AG04450 (cell line): ENCODE measurements around the gene NOL4L. TPM values are rescaled to one million over a fixed set of nuclear protein-coding genes. Genes with fewer than 3 reads are reported as not detected.

Experiments used
- CTCF ChIA-PET: fragments of 300-600, 350-600 bp; formaldehyde crosslinking; extraction: SDS; loops from one replicate; lab custom pipeline; 2022; ENCODE audit warnings: antibody characterized with exemption, inconsistent platforms; lab: Charles Lee
- POLR2A ChIA-PET: fragments of 350-600 bp; formaldehyde crosslinking; extraction: SDS; loops from one replicate; lab custom pipeline; 2021; ENCODE audit warnings: antibody characterized with exemption, inconsistent platforms; lab: Yijun Ruan, JAX
- DNase-seq: peaks from one replicate; pipeline ENCODE4 v3.0.0-alpha.2; 2011; ENCODE audit warnings: low read depth, low spot score
- H3K27ac ChIP-seq: one replicate; pipeline ENCODE4 v1.5.1; 2012; ENCODE audit warnings: low read depth, low read length, control low read depth
- H3K27me3 ChIP-seq: one replicate; pipeline ENCODE4 v1.6.0; 2012; ENCODE audit warnings: low read length; ENCODE audit not compliant: control insufficient read depth, insufficient read depth
- H3K4me3 ChIP-seq: 2 replicates; pipeline ENCODE4 v1.5.1; 2011; ENCODE audit warnings: mild to moderate bottlenecking, low read depth, low read length, control low read depth
- H3K9me3 ChIP-seq: 2 replicates; pipeline ENCODE4 v1.5.1; 2012; ENCODE audit warnings: low read length; ENCODE audit not compliant: control insufficient read depth, insufficient read depth
- CTCF ChIP-seq: IDR thresholded peaks from 2 replicates; pipeline ENCODE4 v1.5.1; 2011; ENCODE audit warnings: low read depth, low read length, control low read depth, inconsistent platforms
- polyA plus RNA-seq: library from polyadenylated mRNA; depleted of rRNA; stranded (reverse); fragments of >200 nt; gene quantifications from 2 replicates; pipeline ENCODE4 v1.2.3, GENCODE V29; 2011

NOL4L gene
- polyA plus RNA-seq, 1 experiment, result 6.7 TPM

- ChIA-PET CTCF (no interaction called here), POLR2A (no interaction called here)
- Histone ChIP-seq H3K9me3 (peaks cover 2% of the 10 kb centered on the region; the same call in 1 of the 2 replicates), H3K27ac (no peak overlapping the region), H3K4me3 (no peak overlapping the region), H3K27me3 (peaks cover 34% of the 10 kb centered on the region)
- DNase-seq, result no peak
- TF ChIP-seq CTCF, result no peak
Observed at GRCh38 chr20:32621071-32621890, 36.1 kb upstream of the NOL4L start.

GRCh38 chr20:32619586-32619985, 34.5 kb upstream of the NOL4L start:
- H3K27me3 ChIP-seq, result peaks cover 37% of the 10 kb centered on the region
- peaks cover 2% of the 10 kb centered on the region; the same call in 1 of the 2 replicates for H3K9me3 ChIP-seq
- POLR2A ChIA-PET, result no interaction called here
- CTCF ChIA-PET, result no interaction called here
- TF ChIP-seq CTCF, result no peak
- DNase-seq, result no peak
- H3K4me3 ChIP-seq, result no peak overlapping the region
- H3K27ac ChIP-seq, result no peak overlapping the region

GRCh38 chr20:32614772-32615171, 29.6 kb upstream of the NOL4L start:
- TF ChIP-seq CTCF, result no peak
- no peak overlapping the region for H3K27ac ChIP-seq
- peaks cover 49% of the 10 kb centered on the region for H3K27me3 ChIP-seq
- ChIA-PET POLR2A (no interaction called here), CTCF (no interaction called here)
- H3K4me3 ChIP-seq, result no peak overlapping the region
- peaks cover 2% of the 10 kb centered on the region; the same call in 1 of the 2 replicates for H3K9me3 ChIP-seq
- DNase-seq, result no peak

- H3K9me3 ChIP-seq, result no peaks in the 10 kb centered on the region
- DNase-seq, result no peak
- H3K4me3 ChIP-seq, result no peak overlapping the region
- no peak for TF ChIP-seq CTCF
- peaks cover 48% of the 10 kb centered on the region for H3K27me3 ChIP-seq
- ChIA-PET POLR2A (no interaction called here), CTCF (no interaction called here)
- no peak overlapping the region for H3K27ac ChIP-seq
Observed at GRCh38 chr20:32614303-32614702, 29.2 kb upstream of the NOL4L start.
